SU-DHL-6 (cell line): ENCODE measurements around the gene PDE4C.
"Not testable (repeated sequence)": the region's sequence is repeated elsewhere in the genome, so short reads cannot be mapped to it uniquely, and the experiment has no call there.

Experiments used
- EZH2phosphoT487 ChIP-seq: fragments of 200-600 bp; sonication (generic), shearing (Covaris generic); conservative IDR thresholded peaks from 2 replicates; pipeline ENCODE4 v1.6.1; 2018; ENCODE audit warnings: mild to moderate bottlenecking, antibody characterized with exemption, low read length, moderate library complexity, mixed read lengths
- TF ChIP-seq, protein P1 (sequence below): fragments of 200-600 bp; sonication (generic); IDR thresholded peaks from one replicate; pipeline ENCODE4 v1.5.1; 2017; ENCODE audit warnings: antibody characterized with exemption, mild to moderate bottlenecking, low read length, moderate library complexity; ENCODE audit not compliant: insufficient read depth, poor library complexity, severe bottlenecking

DNA sequence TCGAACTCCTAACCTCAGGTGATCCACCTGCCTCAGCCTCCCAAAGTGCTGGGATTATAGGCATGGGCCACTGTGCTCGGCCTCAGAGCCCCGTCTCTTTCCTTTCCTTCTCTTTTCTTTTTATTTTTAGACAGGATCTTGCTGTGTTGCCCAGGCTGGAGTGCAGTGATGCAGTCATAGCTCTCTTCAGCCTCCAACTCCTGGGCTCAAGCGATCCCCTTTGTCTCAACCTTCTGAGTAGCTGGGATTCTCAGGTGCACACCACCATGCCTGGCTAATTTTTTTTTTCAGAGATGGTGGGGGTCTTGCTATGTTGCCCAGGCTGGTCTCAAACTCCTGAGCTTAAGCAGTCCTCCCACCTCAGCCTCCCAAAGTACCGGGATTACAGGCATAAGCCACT, 16.3 kb downstream of the PDE4C start:
- TF ChIP-seq, protein P1, sequence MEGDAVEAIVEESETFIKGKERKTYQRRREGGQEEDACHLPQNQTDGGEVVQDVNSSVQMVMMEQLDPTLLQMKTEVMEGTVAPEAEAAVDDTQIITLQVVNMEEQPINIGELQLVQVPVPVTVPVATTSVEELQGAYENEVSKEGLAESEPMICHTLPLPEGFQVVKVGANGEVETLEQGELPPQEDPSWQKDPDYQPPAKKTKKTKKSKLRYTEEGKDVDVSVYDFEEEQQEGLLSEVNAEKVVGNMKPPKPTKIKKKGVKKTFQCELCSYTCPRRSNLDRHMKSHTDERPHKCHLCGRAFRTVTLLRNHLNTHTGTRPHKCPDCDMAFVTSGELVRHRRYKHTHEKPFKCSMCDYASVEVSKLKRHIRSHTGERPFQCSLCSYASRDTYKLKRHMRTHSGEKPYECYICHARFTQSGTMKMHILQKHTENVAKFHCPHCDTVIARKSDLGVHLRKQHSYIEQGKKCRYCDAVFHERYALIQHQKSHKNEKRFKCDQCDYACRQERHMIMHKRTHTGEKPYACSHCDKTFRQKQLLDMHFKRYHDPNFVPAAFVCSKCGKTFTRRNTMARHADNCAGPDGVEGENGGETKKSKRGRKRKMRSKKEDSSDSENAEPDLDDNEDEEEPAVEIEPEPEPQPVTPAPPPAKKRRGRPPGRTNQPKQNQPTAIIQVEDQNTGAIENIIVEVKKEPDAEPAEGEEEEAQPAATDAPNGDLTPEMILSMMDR: not testable (repeated sequence)
- not testable (repeated sequence) for TF ChIP-seq EZH2phosphoT487
